Activated CD4-positive, alpha-beta T cell treated with anti-CD3 and anti-CD28 coated beads, Interleukin-2, amount 50 U/mL, for 16 hours (primary cell): Measurements from ENCODE around the gene SLITRK2.

Experiments used
- DNase-seq: peaks from one replicate; pipeline ENCODE4 v3.0.0-alpha.2; 2020

SLITRK2 gene

DNA sequence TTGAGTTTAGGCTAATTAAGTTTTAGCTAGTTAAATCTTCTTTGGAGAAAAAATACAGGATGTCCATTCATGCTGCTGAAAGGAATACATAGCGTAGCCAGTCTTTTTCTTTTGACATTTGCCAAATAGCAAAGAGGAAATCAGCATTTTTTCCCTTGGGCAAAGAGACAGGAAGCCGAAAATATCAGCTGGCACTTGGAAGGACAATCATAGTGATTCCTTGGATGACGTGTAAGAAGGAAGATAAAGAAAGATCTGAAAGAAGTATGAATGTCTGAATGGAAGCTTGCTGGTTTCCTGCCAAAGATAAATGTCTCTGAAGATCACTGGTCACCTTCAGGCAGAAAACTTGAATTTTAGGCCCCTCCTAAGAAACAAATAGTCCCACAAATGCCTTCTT lies 44.2 kb downstream of the SLITRK2 start:
- DNase-seq: no peak

GRCh38 chrX:145865082-145865481 lies 47.5 kb downstream of the SLITRK2 start:
- no peak for DNase-seq
